C4-2B (cell line): Measurements from ENCODE around the gene CD93.

ENCODE experiments used
- ZFX ChIP-seq: fragments of 450-650 bp; IDR thresholded peaks from 2 replicates; pipeline ENCODE4 v1.6.1; 2017
- TF ChIP-seq, protein P1 (sequence below): fragments of 450-650 bp; conservative IDR thresholded peaks from 2 replicates; pipeline ENCODE4 v1.5.1; 2017; ENCODE audit warnings: mild to moderate bottlenecking

DNA sequence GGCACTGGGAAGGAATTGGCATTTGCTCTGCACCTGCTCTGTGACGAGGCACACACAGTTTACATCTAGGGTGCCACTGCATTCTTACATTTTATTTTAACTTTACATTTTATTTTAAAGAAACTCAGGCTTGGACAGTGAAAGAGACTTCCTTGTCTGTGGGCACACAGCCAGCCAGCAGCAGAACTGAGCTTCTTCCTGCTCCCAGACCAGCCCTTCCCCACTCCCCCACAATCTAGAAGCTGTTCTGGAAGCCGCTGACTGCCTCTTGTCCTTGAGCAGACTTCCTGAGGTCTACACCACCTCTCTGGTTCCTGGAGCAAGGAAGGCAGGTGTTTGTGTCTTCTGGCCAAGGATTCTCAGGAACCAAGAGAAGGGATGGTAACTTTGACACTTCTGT, 27.9 kb upstream of the CD93 start:
- TF ChIP-seq, protein P1, sequence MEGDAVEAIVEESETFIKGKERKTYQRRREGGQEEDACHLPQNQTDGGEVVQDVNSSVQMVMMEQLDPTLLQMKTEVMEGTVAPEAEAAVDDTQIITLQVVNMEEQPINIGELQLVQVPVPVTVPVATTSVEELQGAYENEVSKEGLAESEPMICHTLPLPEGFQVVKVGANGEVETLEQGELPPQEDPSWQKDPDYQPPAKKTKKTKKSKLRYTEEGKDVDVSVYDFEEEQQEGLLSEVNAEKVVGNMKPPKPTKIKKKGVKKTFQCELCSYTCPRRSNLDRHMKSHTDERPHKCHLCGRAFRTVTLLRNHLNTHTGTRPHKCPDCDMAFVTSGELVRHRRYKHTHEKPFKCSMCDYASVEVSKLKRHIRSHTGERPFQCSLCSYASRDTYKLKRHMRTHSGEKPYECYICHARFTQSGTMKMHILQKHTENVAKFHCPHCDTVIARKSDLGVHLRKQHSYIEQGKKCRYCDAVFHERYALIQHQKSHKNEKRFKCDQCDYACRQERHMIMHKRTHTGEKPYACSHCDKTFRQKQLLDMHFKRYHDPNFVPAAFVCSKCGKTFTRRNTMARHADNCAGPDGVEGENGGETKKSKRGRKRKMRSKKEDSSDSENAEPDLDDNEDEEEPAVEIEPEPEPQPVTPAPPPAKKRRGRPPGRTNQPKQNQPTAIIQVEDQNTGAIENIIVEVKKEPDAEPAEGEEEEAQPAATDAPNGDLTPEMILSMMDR: no peak
- TF ChIP-seq ZFX: no peak
